Measurements from ENCODE around the gene CD274. TPM values are rescaled to one million over a fixed set of nuclear protein-coding genes. Genes with fewer than 3 reads are reported as not detected.
A peak's percentile ranks its signal among the peaks of the same experiment; 100 is the strongest.
"Not testable (repeated sequence)": the region's sequence is repeated elsewhere in the genome, so short reads cannot be mapped to it uniquely, and the experiment has no call there.

CD274 gene
- total RNA-seq, 2 experiments from 2014 or later: 12.4 to 12.6 TPM

GRCh38 chr9:5493679-5494511 lies 43.6 kb downstream of the CD274 start:
- POLR2A ChIA-PET: interaction anchor here (0.6 to 2.6 kb wide), 10 partner anchors 13 to 134 kb away, joined by 3 to 16 read pairs (median 4); partner anchors contain the start of genes CD274, PDCD1LG2 and PLGRKT
- H3K36me3 Mint-ChIP-seq (ENCODE audit: low read depth): peaks cover 14% of the 10 kb centered on the region
- H3K4me3 Mint-ChIP-seq: no peak overlapping the region
- H3K4me1 Mint-ChIP-seq: peaks cover 20% of the 10 kb centered on the region
- H3K9me3 Mint-ChIP-seq: peaks cover 6% of the 10 kb centered on the region
- H3K27me3 Mint-ChIP-seq: no peaks in the 10 kb centered on the region
- CTCF ChIA-PET: interaction anchor here (0.6 to 1.9 kb wide), 9 partner anchors 11 to 627 kb away, joined by 3 to 12 read pairs (median 3); partner anchors contain the start of genes CD274 and PDCD1LG2
- peak overlapping the region; percentile 64 for H3K27ac Mint-ChIP-seq
- DNase-seq: peak; percentile 38

- not testable (repeated sequence) for H3K4me3 Mint-ChIP-seq
- POLR2A ChIA-PET: interaction anchor here (0.7 to 2.6 kb wide), 2 partner anchors 18 to 63 kb away, joined by 3 to 10 read pairs; no protein-coding TSS in a partner anchor
These were observed 44.4 kb downstream of the CD274 start for GRCh38 chr9:5494765-5495164.

GRCh38 chr9:5499157-5499556 lies 48.8 kb downstream of the CD274 start:
- Mint-ChIP-seq H3K27me3 (peaks cover 1% of the 10 kb centered on the region), H3K4me1 (peaks cover 8% of the 10 kb centered on the region), H3K27ac (no peak overlapping the region), H3K36me3 (ENCODE audit: low read depth) (peaks cover 22% of the 10 kb centered on the region), H3K9me3 (peaks cover 16% of the 10 kb centered on the region), H3K4me3 (no peak overlapping the region)
- no peak for DNase-seq
- ChIA-PET POLR2A (interaction anchor here (2.7 kb wide), 1 partner anchor 11 kb away, joined by 9 read pairs; the partner anchor contains the start of gene PDCD1LG2), CTCF (interaction anchor here (0.9 to 1.5 kb wide), 3 partner anchors 9 to 102 kb away, joined by 3 read pairs; partner anchors contain the start of gene CD274)

More at GRCh38 chr9:5494765-5495164, 44.4 kb downstream of the CD274 start:
- not testable (repeated sequence) for H3K27me3 Mint-ChIP-seq, H3K27ac Mint-ChIP-seq, H3K9me3 Mint-ChIP-seq, DNase-seq
- Mint-ChIP-seq H3K4me1 (peaks cover 20% of the 10 kb centered on the region), H3K36me3 (ENCODE audit: low read depth) (peaks cover 14% of the 10 kb centered on the region)
- CTCF ChIA-PET: interaction anchor here (0.6 to 1.0 kb wide), 2 partner anchors 10 to 215 kb away, joined by 3 to 5 read pairs; no protein-coding TSS in a partner anchor

GRCh38 chr9:5499889-5500398 lies 49.6 kb downstream of the CD274 start:
- Mint-ChIP-seq H3K27ac (no peak overlapping the region), H3K9me3 (peaks cover 15% of the 10 kb centered on the region), H3K4me1 (peaks cover 5% of the 10 kb centered on the region), H3K4me3 (no peak overlapping the region), H3K36me3 (ENCODE audit: low read depth) (peaks cover 21% of the 10 kb centered on the region), H3K27me3 (peaks cover 1% of the 10 kb centered on the region)
- CTCF ChIA-PET: interaction anchor here (1.3 to 1.5 kb wide), 2 partner anchors 10 to 50 kb away, joined by 3 read pairs; partner anchors contain the start of gene CD274
- POLR2A ChIA-PET: interaction anchor here (2.7 kb wide), 1 partner anchor 11 kb away, joined by 9 read pairs; the partner anchor contains the start of gene PDCD1LG2
- no peak for DNase-seq

- Mint-ChIP-seq H3K4me1 (peaks cover 5% of the 10 kb centered on the region), H3K36me3 (ENCODE audit: low read depth) (peaks cover 18% of the 10 kb centered on the region), H3K9me3 (peaks cover 19% of the 10 kb centered on the region), H3K4me3 (no peak overlapping the region), H3K27me3 (peaks cover 1% of the 10 kb centered on the region), H3K27ac (no peak overlapping the region)
- DNase-seq: no peak
- CTCF ChIA-PET: no interaction called here
- POLR2A ChIA-PET: interaction anchor here (0.7 to 2.7 kb wide), 2 partner anchors 9 to 10 kb away, joined by 3 to 9 read pairs; partner anchors contain the start of gene PDCD1LG2
These were observed 50.3 kb downstream of the CD274 start for GRCh38 chr9:5500441-5501235.

GRCh38 chr9:5502553-5502952 lies 52.2 kb downstream of the CD274 start:
- Mint-ChIP-seq H3K4me1 (peaks cover 5% of the 10 kb centered on the region), H3K27ac (no peak overlapping the region), H3K27me3 (peaks cover 1% of the 10 kb centered on the region), H3K36me3 (ENCODE audit: low read depth) (peaks cover 18% of the 10 kb centered on the region), H3K9me3 (peaks cover 20% of the 10 kb centered on the region), H3K4me3 (no peak overlapping the region)
- ChIA-PET CTCF (no interaction called here), POLR2A (no interaction called here)
- DNase-seq: no peak

- peaks cover 19% of the 10 kb centered on the region for H3K36me3 Mint-ChIP-seq (ENCODE audit: low read depth)
These were observed 59.2 kb downstream of the CD274 start for GRCh38 chr9:5509573-5509972.

GRCh38 chr9:5510360-5510931 lies 60.1 kb downstream of the CD274 start, which contains the start of gene PDCD1LG2:
Gene PDCD1LG2, plus strand, starts transcription at chr9:5510531. Its CDS starts 12,016 bp downstream, at chr9:5522547.
- H3K4me3 Mint-ChIP-seq: peak within 1 kb of the TSS; percentile 80
- peaks cover 21% of the 10 kb centered on the region for H3K36me3 Mint-ChIP-seq (ENCODE audit: low read depth)
- POLR2A ChIA-PET: interaction anchor here (0.8 to 2.7 kb wide), 21 partner anchors 8 to 770 kb away, joined by 3 to 31 read pairs (median 7); partner anchors contain the start of genes CD274, PLGRKT and RIC1
- H3K27ac Mint-ChIP-seq: peak within 1 kb of the TSS; percentile 95
- CTCF ChIA-PET: interaction anchor here (0.6 to 2.5 kb wide), 10 partner anchors 17 to 323 kb away, joined by 3 to 17 read pairs (median 3); partner anchors contain the start of genes CD274 and ERMP1
- peaks cover 2% of the 10 kb centered on the region for H3K9me3 Mint-ChIP-seq
- peak; percentile 59 for DNase-seq
- peaks cover 60% of the 10 kb centered on the region for H3K4me1 Mint-ChIP-seq
- H3K27me3 Mint-ChIP-seq: no peaks in the 10 kb centered on the region

More at GRCh38 chr9:5509573-5509972, 59.2 kb downstream of the CD274 start:
- ChIA-PET POLR2A (interaction anchor here (0.7 to 2.7 kb wide), 14 partner anchors 8 to 769 kb away, joined by 3 to 31 read pairs (median 10); partner anchors contain the start of genes CD274, PLGRKT and RIC1), CTCF (interaction anchor here (1.3 to 2.5 kb wide), 2 partner anchors 30 to 60 kb away, joined by 3 to 17 read pairs; partner anchors contain the start of gene CD274)
- no peaks in the 10 kb centered on the region for H3K27me3 Mint-ChIP-seq
- peak overlapping the region; percentile 95 for H3K27ac Mint-ChIP-seq
- peak overlapping the region; percentile 28 for H3K4me3 Mint-ChIP-seq
- H3K9me3 Mint-ChIP-seq: peaks cover 7% of the 10 kb centered on the region
- peaks cover 59% of the 10 kb centered on the region for H3K4me1 Mint-ChIP-seq
- DNase-seq: no peak

- Mint-ChIP-seq H3K9me3 (no peaks in the 10 kb centered on the region), H3K4me3 (peak overlapping the region; percentile 80), H3K36me3 (ENCODE audit: low read depth) (peaks cover 21% of the 10 kb centered on the region), H3K4me1 (peaks cover 60% of the 10 kb centered on the region), H3K27me3 (no peaks in the 10 kb centered on the region), H3K27ac (peak overlapping the region; percentile 95)
- DNase-seq: no peak
- POLR2A ChIA-PET: interaction anchor here (0.9 to 2.7 kb wide), 19 partner anchors 7 to 771 kb away, joined by 3 to 31 read pairs (median 9); partner anchors contain the start of genes CD274, PLGRKT and RIC1
- CTCF ChIA-PET: interaction anchor here (1.2 to 2.5 kb wide), 9 partner anchors 18 to 322 kb away, joined by 3 to 17 read pairs (median 3); partner anchors contain the start of genes CD274 and ERMP1
These were observed 60.6 kb downstream of the CD274 start for GRCh38 chr9:5510989-5511388.

- H3K4me1 Mint-ChIP-seq: peaks cover 60% of the 10 kb centered on the region
- H3K27ac Mint-ChIP-seq: peak overlapping the region; percentile 95
- no peaks in the 10 kb centered on the region for H3K9me3 Mint-ChIP-seq
- H3K27me3 Mint-ChIP-seq: no peaks in the 10 kb centered on the region
- CTCF ChIA-PET: interaction anchor here (0.7 to 2.5 kb wide), 7 partner anchors 18 to 189 kb away, joined by 3 to 17 read pairs (median 4); partner anchors contain the start of gene CD274
- DNase-seq: no peak
- POLR2A ChIA-PET: interaction anchor here (0.9 to 2.7 kb wide), 11 partner anchors 18 to 159 kb away, joined by 3 to 31 read pairs (median 16); partner anchors contain the start of genes CD274, PLGRKT and RIC1
- H3K36me3 Mint-ChIP-seq (ENCODE audit: low read depth): peaks cover 21% of the 10 kb centered on the region
- peak overlapping the region; percentile 80 for H3K4me3 Mint-ChIP-seq
These were observed 61.1 kb downstream of the CD274 start for GRCh38 chr9:5511476-5511875.

- H3K9me3 Mint-ChIP-seq: no peaks in the 10 kb centered on the region
- H3K27ac Mint-ChIP-seq: peak overlapping the region; percentile 95
- POLR2A ChIA-PET: interaction anchor here (0.7 to 2.7 kb wide), 7 partner anchors 17 to 160 kb away, joined by 3 to 31 read pairs (median 12); partner anchors contain the start of genes CD274 and PLGRKT
- H3K4me3 Mint-ChIP-seq: peak overlapping the region; percentile 80
- H3K36me3 Mint-ChIP-seq (ENCODE audit: low read depth): peaks cover 24% of the 10 kb centered on the region
- CTCF ChIA-PET: interaction anchor here (0.7 to 2.5 kb wide), 3 partner anchors 62 to 189 kb away, joined by 3 to 17 read pairs (median 5); partner anchors contain the start of gene CD274
- peaks cover 63% of the 10 kb centered on the region for H3K4me1 Mint-ChIP-seq
- no peaks in the 10 kb centered on the region for H3K27me3 Mint-ChIP-seq
- no peak for DNase-seq
These were observed 61.7 kb downstream of the CD274 start for GRCh38 chr9:5511935-5512580.

Data from activated CD4-positive, alpha-beta memory T cell treated with anti-CD3 and anti-CD28 coated beads, Interleukin-2, amount 10 ng/mL, durations not matched to agents 7 days and 5 days (primary cell).